ENCODE measurements around the gene PLA2G2F. TPM values are rescaled to one million over a fixed set of nuclear protein-coding genes. Genes with fewer than 3 reads are reported as not detected.

The PLA2G2F gene
- total and polyA plus RNA-seq, 3 donors from 2014 or later = not detected

DNA sequence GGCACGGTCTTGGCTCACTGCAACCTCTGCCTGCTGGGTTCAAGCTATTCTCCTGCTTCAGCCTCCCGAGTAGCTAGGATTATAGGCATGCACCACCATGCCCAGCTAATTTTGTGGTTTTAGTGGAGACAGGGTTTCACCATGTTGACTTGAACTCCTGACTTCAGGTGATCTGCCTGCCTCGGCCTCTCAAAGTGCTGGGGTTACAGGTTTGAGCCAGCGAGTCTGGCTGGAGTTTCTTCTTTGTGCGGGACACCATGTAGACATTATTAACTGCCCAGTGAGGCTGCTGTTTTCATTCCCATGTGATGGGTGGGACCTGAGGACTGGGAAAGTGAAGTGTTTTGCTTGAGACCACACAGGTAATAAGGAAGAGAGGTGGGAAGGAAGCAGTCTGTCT, 45.8 kb upstream of the PLA2G2F start:
- intact Hi-C loops (cut with DNase I; ENCODE audit: low total_unique reads) = no loop called here
- Histone ChIP-seq H3K27ac (peak overlapping the region in 1 of 2 donors; percentile 56), H3K27me3 (no peaks in the 10 kb centered on the region), H3K9me3 (no peaks in the 10 kb centered on the region), H3K4me1 (no peaks in the 10 kb centered on the region), H3K4me3 (no peak overlapping the region), H3K36me3 (ENCODE audit: low read depth, missing control alignments) (no peaks in the 10 kb centered on the region)
- no peak for TF ChIP-seq CTCF (IDR thresholded peaks at IDR 0.05)
- TF ChIP-seq POLR2A (IDR thresholded peaks at IDR 0.05) = no peak
- DNase-seq = no peak
- WGBS, 2 donors = 82 to 93% methylated on average over 5 of the region's 5 CpGs

- DNase-seq = peak; percentile 81
- intact Hi-C loops (cut with DNase I; ENCODE audit: low total_unique reads) = no loop called here
- H3K27me3 ChIP-seq = no peaks in the 10 kb centered on the region
- 54 to 65% methylated on average over 5 of the region's 5 CpGs for WGBS, 2 donors
- TF ChIP-seq POLR2A (IDR thresholded peaks at IDR 0.05) (no peak), CTCF (IDR thresholded peaks at IDR 0.05) (no peak)
- no peak overlapping the region for H3K4me3 ChIP-seq
- no peaks in the 10 kb centered on the region for H3K4me1 ChIP-seq
- no peaks in the 10 kb centered on the region for H3K9me3 ChIP-seq
- no peaks in the 10 kb centered on the region for H3K36me3 ChIP-seq (ENCODE audit: low read depth, missing control alignments)
- peak overlapping the region in 1 of 2 donors; percentile 56 for H3K27ac ChIP-seq
Measured at GRCh38 chr1:20093940-20094391, 45.2 kb upstream of the PLA2G2F start.

GRCh38 chr1:20095564-20096434, 43.3 kb upstream of the PLA2G2F start:
- TF ChIP-seq CTCF (IDR thresholded peaks at IDR 0.05) (no peak), POLR2A (IDR thresholded peaks at IDR 0.05) (no peak)
- no peaks in the 10 kb centered on the region for H3K9me3 ChIP-seq
- DNase-seq = no peak
- intact Hi-C loops (cut with DNase I; ENCODE audit: low total_unique reads) = no loop called here
- no peaks in the 10 kb centered on the region for H3K36me3 ChIP-seq (ENCODE audit: low read depth, missing control alignments)
- no peaks in the 10 kb centered on the region for H3K4me1 ChIP-seq
- no peak overlapping the region for H3K4me3 ChIP-seq
- no peaks in the 10 kb centered on the region for H3K27me3 ChIP-seq
- H3K27ac ChIP-seq = no peak overlapping the region
- WGBS, 2 donors = 89 to 90% methylated on average over 4 to 5 of the region's 5 CpGs

GRCh38 chr1:20096840-20097447, 42.2 kb upstream of the PLA2G2F start:
- Histone ChIP-seq H3K4me1 (no peaks in the 10 kb centered on the region), H3K4me3 (no peak overlapping the region), H3K36me3 (ENCODE audit: low read depth, missing control alignments) (no peaks in the 10 kb centered on the region), H3K9me3 (no peaks in the 10 kb centered on the region), H3K27ac (no peak overlapping the region), H3K27me3 (no peaks in the 10 kb centered on the region)
- intact Hi-C loops (cut with DNase I; ENCODE audit: low total_unique reads) = no loop called here
- 87 to 91% methylated on average over 7 of the region's 7 CpGs for WGBS, 2 donors
- DNase-seq = no peak
- no peak for TF ChIP-seq CTCF (IDR thresholded peaks at IDR 0.05)

Measured in testis (tissue), 3 donors.